Esophagus squamous epithelium (tissue), 4 donors: ENCODE results near the gene LMNTD2.

Source experiments
- POLR2A ChIP-seq, 4 donors: fragments of 450-650 bp; IDR thresholded peaks; one replicate each; pipeline ENCODE4 v1.6.1; 2017; ENCODE audit warnings: antibody characterized with exemption in 4 of 4, mild to moderate bottlenecking in 4 of 4, moderate library complexity in 3 of 4
- TF ChIP-seq, protein P1 (sequence below), 6 experiments: fragments of 450-650 bp in 4 of 6; fragments of 200-600 bp in 2 of 6; sonication (generic) in 2 of 6; IDR thresholded peaks; one replicate each; pipeline ENCODE4 v1.5.1; 2016 to 2019; ENCODE audit warnings: antibody characterized with exemption in 6 of 6, mild to moderate bottlenecking in 4 of 6, moderate library complexity in 4 of 6

- TF ChIP-seq, protein P1, sequence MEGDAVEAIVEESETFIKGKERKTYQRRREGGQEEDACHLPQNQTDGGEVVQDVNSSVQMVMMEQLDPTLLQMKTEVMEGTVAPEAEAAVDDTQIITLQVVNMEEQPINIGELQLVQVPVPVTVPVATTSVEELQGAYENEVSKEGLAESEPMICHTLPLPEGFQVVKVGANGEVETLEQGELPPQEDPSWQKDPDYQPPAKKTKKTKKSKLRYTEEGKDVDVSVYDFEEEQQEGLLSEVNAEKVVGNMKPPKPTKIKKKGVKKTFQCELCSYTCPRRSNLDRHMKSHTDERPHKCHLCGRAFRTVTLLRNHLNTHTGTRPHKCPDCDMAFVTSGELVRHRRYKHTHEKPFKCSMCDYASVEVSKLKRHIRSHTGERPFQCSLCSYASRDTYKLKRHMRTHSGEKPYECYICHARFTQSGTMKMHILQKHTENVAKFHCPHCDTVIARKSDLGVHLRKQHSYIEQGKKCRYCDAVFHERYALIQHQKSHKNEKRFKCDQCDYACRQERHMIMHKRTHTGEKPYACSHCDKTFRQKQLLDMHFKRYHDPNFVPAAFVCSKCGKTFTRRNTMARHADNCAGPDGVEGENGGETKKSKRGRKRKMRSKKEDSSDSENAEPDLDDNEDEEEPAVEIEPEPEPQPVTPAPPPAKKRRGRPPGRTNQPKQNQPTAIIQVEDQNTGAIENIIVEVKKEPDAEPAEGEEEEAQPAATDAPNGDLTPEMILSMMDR (IDR thresholded peaks at IDR 0.05), result no peak
- TF ChIP-seq POLR2A (IDR thresholded peaks at IDR 0.05), result no peak
These were observed 1.6 kb upstream of the LMNTD2 start for GRCh38 chr11:562046-562645.
